SHP77 (cell line): ENCODE measurements around the gene RHOU.

Experiments used
- DNase-seq, 2 experiments: peaks; one replicate each; lab custom pipeline; 2025; lab: John Stamatoyannopoulos, UW

The RHOU gene

DNA sequence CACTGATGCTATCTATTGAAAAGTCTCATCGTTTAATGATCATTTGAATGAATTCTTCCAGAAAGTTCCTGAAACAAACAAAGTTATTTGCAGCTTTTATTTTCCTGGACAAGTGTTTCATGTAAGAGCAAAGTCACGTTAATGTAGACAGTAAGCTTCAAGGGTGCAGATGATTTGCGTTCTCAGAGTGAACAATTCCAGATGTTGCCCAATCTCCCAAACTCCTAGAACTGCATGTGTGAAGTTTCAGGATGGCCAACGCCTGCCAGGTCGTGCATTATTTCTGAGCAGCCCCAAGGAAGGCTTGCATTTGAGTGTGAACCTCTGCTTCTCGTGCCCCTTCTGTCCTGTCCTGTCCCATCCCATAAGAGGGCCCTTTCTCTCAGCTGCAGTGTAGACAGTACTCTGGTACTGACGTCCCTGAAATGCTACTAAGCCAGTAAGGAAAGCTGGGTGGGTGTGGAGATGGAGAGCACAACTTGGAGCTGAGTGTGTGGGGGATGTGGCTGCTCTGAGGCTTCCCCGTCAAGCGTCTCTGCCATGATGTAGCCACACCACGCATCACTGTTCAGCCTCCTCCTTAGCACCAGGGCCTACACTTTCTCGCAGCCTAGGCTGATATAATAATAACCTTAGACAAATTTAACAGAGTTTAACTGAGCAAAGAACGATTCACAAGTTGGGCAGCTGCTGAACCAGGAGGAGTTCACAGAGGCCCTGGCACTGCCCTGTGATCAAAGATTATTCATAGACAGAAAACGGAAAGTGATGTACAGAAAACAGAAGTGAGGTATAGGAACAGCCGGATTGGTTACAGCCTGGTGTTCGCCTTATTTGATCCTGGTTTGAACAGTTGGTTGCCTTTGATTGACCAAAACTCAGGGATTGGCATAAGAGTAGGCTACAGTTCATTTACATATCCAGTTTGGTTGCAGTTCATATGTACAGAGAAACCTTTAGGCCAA, 50.4 kb downstream of the RHOU start:
- no peak for DNase-seq

DNA sequence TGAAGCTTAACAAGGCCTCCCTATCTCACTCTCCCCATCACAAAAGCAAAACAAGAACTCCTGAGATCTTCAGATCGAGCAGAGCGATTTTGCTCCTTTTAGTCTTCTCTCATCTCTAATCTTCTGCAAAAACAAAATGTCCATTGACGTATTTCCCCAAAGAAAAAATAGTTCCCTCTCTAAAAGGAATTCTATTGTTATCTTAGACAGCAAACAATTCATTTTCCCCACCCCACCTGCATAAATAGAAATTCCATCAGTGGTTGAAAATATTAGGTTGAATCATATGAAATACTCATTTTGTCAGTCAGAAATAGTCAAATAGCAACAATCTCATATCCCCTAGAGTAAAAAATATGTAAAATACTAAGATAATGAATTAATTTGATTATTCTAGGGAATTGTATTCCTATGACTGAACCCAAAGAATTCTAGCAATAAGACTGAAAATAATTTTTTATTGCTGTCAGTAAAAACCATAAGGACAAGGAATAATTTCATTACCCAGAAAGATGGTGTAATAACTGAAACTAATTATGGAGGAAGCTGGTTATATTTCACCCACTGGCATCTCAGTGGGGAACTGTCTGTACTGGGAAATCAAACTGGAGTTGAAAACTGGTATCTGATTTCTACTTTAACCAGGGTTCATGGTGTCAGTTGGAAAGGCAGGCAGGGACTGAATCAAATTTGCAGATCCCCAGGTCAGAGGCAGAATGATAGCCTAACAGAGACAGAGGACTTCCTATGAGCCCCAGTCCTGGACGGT, 51.3 kb downstream of the RHOU start:
- no peak for DNase-seq

DNA sequence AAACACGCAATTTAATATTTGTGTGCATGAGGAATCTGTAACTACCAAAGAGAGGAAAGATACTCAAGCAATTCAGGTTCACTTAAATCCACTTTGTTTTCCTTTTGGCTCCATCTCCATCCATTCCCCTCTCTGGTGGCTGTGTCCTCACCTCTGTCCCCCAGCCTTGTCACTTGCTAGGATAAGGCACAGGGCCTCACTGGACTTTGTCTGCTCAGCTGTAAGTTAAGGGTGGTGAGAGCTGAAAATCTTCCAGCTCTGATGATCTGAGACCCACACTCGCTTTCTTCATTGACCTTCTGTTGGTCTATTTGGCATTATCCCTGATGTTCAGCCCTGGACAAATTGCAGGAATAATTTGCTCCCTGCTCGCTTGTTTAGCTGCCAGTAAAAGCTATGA, 56.5 kb downstream of the RHOU start:
- DNase-seq: no peak

DNA sequence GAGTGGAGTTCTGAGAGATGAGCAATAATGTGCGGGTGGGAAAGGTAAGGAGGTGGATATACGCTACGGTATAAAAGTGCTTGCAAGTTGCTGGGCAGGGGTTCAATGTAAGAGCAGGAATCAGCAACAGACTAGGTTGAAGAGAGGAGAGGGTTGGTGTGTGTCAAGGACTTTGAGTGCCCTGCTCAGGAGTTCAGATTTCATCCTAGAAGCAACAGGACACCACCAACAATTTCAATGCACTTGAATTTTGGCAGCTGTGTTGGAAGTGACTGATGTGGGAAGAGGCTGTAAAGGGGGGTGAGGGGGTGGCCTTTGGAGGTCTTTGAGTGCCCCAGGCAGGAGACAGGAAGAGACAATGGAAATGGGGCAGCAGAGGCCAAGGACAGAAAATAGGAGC, 57.3 kb downstream of the RHOU start:
- DNase-seq: no peak

DNA sequence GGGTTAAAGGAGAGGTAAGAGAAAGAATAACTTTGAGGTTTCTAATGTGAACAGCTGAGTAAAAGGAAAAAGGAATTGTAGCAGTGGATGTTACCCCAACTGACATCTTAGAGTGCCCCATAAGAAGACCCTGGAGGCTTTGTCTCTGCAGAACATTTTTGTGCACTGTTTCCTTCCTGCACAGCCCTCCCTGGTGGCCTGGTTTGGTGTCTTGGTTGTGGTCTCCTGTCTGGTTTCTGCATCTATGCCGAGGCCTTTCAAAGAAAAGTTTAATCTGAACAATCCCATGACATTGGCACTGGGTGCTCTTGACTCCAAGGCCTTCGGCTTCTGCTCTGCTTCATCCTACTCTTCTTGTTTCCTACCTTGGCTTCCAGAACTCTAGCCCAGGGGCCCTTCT, 57.8 kb downstream of the RHOU start:
- no peak for DNase-seq

DNA sequence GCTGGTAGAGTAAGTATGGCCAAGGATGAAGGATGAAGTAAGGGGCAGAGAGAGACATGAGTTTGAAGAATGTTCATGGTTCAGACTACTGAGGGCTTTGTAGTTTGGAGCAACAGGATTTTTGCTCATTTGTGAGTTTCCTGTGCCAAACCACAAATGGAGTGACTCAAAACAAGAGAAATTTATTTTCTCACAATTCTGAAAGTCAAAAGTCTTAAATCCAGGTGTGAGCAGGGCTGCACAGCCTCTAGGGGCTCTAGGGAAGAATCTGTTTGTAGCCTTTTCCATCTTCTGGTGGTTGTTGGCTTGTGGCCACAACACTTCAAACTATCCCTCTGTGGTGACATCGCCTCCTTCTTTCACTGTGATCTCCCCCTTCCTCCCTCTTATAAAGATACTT, 58.9 kb downstream of the RHOU start:
- DNase-seq: no peak

DNA sequence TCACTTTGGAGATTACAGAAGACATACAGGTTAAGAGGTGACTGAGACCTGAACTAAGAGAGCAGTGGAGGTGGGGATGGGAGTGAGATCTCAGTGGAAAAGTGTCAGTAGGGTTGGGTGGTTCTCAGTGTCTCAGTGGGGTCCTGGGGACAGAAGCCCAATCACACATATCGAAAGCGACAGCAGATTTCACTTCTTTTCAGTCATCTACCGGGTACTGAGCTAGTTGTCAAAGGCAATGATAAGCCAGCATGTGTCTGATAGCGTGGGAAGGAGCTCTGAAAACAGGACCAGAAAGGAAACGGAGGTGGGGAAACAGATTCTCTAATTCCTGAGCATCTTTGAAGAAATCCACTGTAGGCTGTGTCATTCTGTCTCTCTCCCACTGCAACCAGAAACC, 59.5 kb downstream of the RHOU start:
- no peak for DNase-seq

DNA sequence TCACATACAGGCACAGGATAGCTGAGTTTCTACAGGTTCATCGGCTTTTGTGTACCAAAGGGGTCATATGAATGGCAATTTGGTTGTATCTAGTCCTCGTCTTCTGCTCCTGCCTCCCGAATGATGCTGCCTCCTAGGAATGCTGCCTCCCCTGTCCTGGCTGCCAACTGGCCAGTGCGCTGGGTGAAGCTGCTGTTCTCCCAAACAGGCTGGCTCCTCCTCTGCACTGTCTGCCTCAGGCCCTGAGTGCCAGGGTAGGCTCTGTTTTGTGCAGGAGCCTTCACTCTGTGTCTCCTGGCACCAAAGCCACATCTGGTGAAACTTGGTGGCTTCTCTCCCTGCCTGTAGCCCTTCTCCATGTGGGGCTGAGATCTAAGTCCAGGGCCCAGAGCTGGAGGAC, 60.3 kb downstream of the RHOU start:
- DNase-seq: no peak
